ENCODE measurements around the gene CBLC. TPM values are rescaled to one million over a fixed set of nuclear protein-coding genes. Genes with fewer than 3 reads are reported as not detected.

CBLC gene
- total RNA-seq, 1 experiment from 2014 or later, result 0.80 TPM

GRCh38 chr19:44737238-44738071 lies 40.2 kb upstream of the CBLC start:
- ATAC-seq, result no peak
- ChIA-PET CTCF (no interaction called here), POLR2A (no interaction called here)
- TF ChIP-seq TCF7L2 (IDR thresholded peaks at IDR 0.05; ENCODE audit: low read depth, low read length) (no peak), POLR2AphosphoS5 (IDR thresholded peaks at IDR 0.05; ENCODE audit: low read depth, low read length) (no peak), REST (IDR thresholded peaks at IDR 0.05; ENCODE audit: insufficient read depth in 1 of 2, low read depth in 2 of 2, low read length in 1 of 2) (no peak), CTCF (IDR thresholded peaks at IDR 0.05) (no peak), SIN3A (IDR thresholded peaks at IDR 0.05; ENCODE audit: borderline replicate concordance, insufficient read depth, low read depth, low read length) (no peak)
- BruUV-seq (replicated peaks), result no TSS peak
- H3K4me1 ChIP-seq (ENCODE audit: control insufficient read depth, insufficient read depth, low read length), result peaks cover 43% of the 10 kb centered on the region
- no peaks in the 10 kb centered on the region for H3K9me3 ChIP-seq (ENCODE audit: control insufficient read depth, insufficient read depth, low read depth, low read length)
- peak overlapping the region; percentile 83 for H3K27ac ChIP-seq (ENCODE audit: low read length)
- no peak for DNase-seq (ENCODE audit: low read depth, low spot score)
- H3K27me3 ChIP-seq (ENCODE audit: control insufficient read depth, insufficient read depth, low read length), result no peaks in the 10 kb centered on the region
- in situ Hi-C loops (cut with HindIII; ENCODE audit: low pct_unique_long_range_greater_than_20kb, low sequenced_read_pairs), result no loop called here
- H3K4me3 ChIP-seq (ENCODE audit: low read depth in 2 of 2, low read length in 2 of 2), result no peak overlapping the region
- intact Hi-C loops (cut with micrococcal nuclease; ENCODE audit: unreplicated experiment), result no loop called here
- no peaks in the 10 kb centered on the region for H3K36me3 ChIP-seq (ENCODE audit: control insufficient read depth, insufficient read depth, low read length)

GRCh38 chr19:44738136-44738535 lies 39.6 kb upstream of the CBLC start:
- POLR2A ChIA-PET, result no interaction called here
- BruUV-seq (replicated peaks), result no TSS peak
- H3K4me1 ChIP-seq (ENCODE audit: control insufficient read depth, insufficient read depth, low read length), result peaks cover 50% of the 10 kb centered on the region
- no peaks in the 10 kb centered on the region for H3K9me3 ChIP-seq (ENCODE audit: control insufficient read depth, insufficient read depth, low read depth, low read length)
- CTCF ChIA-PET, result no interaction called here
- no peak for ATAC-seq
- TF ChIP-seq CTCF (IDR thresholded peaks at IDR 0.05) (no peak), TCF7L2 (IDR thresholded peaks at IDR 0.05; ENCODE audit: low read depth, low read length) (no peak), POLR2AphosphoS5 (IDR thresholded peaks at IDR 0.05; ENCODE audit: low read depth, low read length) (no peak), REST (IDR thresholded peaks at IDR 0.05; ENCODE audit: insufficient read depth in 1 of 2, low read depth in 2 of 2, low read length in 1 of 2) (no peak), SIN3A (IDR thresholded peaks at IDR 0.05; ENCODE audit: borderline replicate concordance, insufficient read depth, low read depth, low read length) (no peak)
- intact Hi-C loops (cut with micrococcal nuclease; ENCODE audit: unreplicated experiment), result no loop called here
- no peaks in the 10 kb centered on the region for H3K36me3 ChIP-seq (ENCODE audit: control insufficient read depth, insufficient read depth, low read length)
- H3K27me3 ChIP-seq (ENCODE audit: control insufficient read depth, insufficient read depth, low read length), result no peaks in the 10 kb centered on the region
- in situ Hi-C loops (cut with HindIII; ENCODE audit: low pct_unique_long_range_greater_than_20kb, low sequenced_read_pairs), result no loop called here
- no peak overlapping the region for H3K4me3 ChIP-seq (ENCODE audit: low read depth in 2 of 2, low read length in 2 of 2)
- DNase-seq (ENCODE audit: low read depth, low spot score), result no peak
- H3K27ac ChIP-seq (ENCODE audit: low read length), result peak overlapping the region; percentile 83
